ENCODE measurements around the gene BEST1.
A peak's percentile ranks its signal among the peaks of the same experiment; 100 is the strongest.
"Not testable (repeated sequence)": the region's sequence is repeated elsewhere in the genome, so short reads cannot be mapped to it uniquely, and the experiment has no call there.

The BEST1 gene

DNA sequence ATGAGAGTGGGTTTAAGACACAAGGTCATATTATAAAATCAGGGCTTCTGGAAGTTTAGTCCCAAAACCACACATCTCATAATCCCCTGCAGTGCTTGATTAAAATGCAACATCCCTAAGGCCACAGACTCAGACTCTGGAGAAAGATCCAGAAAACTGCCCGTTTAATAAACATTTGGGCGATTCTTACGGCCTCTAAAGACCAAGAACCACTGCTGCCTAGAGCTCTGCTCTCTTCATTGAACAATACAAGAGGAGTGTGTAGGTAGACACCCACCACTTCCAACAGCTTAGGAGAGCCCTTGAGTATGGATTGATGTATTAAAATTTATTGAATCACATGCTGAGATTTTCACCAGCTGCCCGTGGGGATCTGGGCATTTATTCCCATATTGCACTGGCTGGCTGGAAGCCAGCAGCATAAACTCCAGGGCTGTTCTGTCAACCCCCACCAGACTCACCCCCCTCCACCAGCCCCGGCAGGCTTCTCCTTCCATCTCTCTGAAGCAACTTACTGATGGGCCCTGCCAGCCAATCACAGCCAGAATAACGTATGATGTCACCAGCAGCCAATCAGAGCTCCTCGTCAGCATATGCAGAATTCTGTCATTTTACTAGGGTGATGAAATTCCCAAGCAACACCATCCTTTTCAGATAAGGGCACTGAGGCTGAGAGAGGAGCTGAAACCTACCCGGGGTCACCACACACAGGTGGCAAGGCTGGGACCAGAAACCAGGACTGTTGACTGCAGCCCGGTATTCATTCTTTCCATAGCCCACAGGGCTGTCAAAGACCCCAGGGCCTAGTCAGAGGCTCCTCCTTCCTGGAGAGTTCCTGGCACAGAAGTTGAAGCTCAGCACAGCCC is 749 bp upstream of the BEST1 start:
- DNase-seq, result no peak

DNA sequence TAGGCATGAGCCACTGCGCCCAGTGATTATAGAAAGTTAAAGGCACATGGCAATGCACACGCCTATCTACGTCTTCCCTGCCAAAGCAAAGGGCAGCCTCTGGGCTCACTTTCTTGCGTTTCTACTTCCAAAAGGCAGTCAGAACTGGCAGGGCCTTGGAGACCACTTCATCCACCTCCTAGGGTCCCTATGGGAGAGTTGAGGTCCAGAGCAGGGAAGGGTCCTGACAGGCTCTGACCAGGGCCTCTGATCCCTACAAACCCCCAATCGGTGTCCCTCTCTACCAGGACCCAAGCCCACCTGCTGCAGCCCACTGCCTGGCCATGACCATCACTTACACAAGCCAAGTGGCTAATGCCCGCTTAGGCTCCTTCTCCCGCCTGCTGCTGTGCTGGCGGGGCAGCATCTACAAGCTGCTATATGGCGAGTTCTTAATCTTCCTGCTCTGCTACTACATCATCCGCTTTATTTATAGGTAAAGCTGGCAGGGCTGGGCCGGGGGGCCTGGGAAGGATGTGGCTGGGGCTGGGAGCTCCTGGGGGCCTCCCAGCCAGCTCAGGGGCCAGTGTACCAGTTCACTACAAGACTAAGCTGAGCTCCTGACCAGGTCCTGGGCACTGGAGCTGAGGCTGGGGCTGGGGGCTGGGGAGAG is 1.5 kb downstream of the BEST1 start:
- no peak for DNase-seq

DNA sequence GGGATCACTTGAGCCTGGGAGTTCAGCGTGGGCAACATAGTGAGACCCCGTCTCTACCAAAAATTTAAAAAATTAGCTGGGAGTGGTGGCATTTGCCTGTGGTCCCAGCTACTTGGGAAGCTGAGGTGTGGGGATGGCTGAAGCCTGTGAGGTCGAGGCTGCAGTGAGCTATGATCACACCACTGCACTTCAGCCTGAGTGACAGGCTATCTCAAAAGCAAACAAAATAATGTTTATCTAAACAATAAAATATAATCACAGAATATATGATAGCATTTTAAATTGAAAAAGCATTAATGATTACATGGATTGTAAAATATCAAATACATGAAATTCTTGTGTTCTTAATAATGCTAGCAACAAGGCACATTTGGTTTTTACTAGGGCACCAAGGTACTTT is 2.7 kb downstream of the BEST1 start:
- DNase-seq, result no peak

DNA sequence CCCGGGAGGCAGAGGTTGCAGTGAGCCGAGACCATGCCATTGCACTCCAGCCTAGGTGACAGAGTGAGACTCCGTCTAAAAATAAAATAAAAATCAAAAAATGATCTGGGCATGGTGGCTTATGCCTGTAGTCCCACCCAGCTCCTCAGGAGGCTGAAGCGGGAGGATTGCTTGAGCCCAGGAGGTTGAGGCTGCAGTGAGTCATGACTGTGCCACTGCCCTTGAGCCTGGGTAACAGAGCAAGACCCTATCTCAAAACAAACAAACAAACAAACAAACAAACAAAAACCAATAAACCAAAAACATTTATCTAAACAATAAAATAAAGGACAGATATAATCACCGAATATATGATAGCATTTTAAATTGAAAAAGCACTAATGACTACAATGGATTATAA is 3.5 kb downstream of the BEST1 start:
- DNase-seq, result not testable (repeated sequence)

DNA sequence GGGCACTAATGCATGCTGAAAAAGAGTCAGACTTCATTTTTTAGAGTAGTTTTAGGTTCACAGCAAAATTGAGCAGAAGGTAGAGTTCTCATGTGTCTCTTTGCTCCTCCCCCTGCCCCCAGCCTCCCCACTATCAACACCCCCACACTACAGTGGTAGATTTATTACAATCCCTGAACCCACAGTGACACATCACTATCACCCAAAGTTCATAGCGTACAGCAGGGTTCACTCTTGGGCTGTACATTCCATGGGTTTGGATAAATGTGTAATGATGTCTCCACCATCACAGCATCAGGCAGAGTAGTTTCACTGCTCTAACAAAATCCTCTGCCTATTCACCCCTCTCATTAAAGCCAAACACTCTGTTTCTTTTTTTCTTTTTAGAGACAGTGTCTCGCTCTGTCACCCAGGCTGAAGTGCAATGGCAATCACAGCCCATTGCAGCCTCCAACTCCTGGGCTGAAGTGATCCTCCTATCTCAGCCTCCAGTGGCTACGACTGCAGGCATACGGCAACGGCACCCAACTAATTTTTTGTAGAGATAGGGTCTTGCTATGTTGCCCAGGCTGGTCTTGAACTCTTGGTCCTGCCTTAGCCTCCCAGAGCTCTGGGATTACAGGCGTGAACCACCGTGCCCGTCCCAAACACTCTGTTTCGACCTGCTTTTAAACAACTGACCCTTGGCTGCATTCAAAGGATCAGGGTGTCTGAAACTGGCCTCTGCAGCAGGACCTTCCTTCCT is 4.1 kb downstream of the BEST1 start:
- no peak for DNase-seq

DNA sequence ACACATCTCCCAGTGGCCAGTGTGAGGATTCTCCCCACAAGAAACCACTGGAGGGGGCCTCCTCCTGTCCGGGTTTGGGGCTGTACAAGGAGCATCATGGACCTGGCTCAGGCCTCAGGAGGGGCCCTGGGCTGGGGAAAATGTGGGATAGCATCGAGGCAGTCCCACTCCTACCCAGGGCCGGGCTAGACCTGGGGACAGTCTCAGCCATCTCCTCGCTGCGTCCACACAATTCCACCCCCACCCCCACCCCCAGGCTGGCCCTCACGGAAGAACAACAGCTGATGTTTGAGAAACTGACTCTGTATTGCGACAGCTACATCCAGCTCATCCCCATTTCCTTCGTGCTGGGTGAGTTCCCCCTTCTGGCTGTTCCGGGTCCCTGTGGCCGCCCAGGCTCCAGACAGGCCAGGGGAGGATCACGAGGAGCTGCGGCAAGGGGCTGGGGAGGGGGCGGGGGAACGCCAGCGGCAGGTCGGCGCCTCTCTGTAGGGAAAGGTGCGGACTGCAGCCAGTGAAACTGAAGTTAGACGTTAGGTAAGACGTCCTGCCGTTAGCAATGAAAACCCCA is 4.8 kb downstream of the BEST1 start:
- DNase-seq, result no peak

DNA sequence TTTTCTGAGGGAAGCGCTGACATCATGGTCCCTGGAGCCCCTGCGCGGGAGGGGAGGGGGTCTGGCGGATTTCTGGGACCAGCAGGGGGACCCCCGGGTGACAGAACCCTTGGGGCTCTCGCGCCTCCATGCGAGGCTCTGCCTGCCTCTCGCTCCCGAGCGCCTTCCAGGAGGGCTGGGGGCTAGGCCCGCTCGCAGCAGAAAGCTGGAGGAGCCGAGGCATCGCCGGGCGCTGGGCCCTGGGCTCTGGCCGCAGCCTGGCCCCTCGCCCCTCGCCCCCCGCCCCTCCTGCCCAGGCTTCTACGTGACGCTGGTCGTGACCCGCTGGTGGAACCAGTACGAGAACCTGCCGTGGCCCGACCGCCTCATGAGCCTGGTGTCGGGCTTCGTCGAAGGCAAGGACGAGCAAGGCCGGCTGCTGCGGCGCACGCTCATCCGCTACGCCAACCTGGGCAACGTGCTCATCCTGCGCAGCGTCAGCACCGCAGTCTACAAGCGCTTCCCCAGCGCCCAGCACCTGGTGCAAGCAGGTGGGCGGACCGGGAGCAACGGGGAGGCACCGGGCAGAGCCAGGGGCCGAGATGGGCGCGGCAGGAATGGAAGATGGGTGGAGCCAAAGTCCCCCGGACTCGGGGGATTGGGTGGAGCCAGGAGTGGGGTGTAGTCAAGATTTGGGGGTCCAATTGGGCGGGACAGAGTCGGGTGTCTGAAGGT is 5.4 kb downstream of the BEST1 start:
- peak in 3 of 6 experiments; percentile 20 to 32 (median 26) for DNase-seq

DNA sequence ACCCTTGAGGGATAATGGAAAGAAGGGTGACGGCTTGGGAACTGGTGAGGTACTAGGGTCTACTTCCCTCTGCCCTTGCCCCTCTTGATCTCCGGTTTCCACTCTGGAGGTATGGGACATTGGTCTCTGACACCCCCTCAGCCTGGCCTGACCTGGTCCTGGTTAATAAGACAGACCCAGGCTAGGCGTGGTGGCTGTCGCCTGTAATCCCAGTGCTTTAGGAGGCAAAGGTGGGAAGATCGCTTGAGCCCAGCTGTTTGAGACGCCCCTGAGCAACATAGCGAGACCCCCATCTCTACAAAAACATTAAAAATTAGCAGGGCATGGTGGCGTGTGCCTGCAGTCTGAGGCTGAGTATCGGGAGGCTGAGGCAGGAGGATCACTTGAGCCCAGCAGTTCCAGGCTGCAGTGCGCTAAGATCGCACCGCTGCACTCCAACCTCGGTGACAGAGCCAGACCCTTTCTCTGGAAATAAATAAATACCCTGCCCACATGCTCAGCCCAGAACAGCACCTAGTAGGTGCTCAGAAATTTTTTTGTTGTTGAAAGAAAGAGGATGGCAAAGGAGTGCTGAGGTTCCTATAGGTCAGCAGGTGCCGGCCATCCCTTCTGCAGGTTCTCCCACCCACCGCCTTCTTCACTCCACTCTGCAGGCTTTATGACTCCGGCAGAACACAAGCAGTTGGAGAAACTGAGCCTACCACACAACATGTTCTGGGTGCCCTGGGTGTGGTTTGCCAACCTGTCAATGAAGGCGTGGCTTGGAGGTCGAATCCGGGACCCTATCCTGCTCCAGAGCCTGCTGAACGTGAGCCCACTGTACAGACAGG is 6.3 kb downstream of the BEST1 start:
- no peak for DNase-seq

DNA sequence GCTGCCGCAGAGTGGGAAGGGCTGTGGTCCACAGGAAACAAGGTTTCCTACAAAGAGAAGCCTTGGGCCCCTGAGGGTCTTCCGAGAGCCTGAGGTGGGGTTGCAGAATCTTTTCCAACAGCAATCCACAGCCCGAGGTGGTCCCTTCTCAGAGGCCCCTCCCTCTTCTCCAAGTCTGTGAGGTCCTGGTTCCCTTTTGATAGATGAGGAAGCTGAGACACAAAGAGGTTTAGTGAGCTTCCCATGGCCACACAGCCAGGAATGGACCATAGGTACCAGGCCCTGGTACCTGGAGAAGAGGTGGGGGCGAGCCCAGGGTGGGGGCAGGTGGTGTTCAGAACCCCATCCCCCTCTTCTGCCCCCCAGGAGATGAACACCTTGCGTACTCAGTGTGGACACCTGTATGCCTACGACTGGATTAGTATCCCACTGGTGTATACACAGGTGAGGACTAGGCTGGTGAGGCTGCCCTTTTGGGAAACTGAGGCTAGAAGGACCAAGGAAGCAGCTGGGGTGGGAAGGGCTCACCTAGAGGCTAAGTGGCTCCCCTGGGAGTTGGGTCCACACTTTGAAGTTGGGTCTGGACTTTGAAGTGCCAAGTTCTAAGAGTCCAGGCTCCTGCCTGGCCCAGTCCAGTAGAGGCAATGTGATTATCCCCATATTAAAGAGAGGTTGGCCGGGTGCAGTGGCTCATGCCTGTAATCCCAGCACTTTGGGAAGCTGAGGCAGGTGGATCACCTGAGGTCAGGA is 7.0 kb downstream of the BEST1 start:
- no peak for DNase-seq

DNA sequence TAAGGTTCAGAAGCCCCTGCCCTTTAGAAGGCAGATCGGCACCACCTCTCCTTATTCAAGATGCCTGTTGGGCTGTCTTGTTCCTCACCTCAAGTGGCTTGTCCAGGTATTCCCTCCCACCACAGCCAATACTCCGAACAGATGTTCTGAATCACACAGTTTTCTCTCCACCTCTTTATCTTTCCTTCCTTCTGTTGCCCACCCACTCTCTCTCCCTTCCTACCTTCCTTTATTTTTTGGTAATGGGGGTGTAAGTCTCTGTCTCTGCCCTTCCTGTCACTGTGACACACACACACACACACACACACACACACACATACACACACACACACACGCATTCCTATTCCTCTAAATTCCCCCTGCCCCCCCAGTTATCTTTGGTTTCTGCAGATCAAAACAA is 8.4 kb downstream of the BEST1 start:
- no peak for DNase-seq

DNA sequence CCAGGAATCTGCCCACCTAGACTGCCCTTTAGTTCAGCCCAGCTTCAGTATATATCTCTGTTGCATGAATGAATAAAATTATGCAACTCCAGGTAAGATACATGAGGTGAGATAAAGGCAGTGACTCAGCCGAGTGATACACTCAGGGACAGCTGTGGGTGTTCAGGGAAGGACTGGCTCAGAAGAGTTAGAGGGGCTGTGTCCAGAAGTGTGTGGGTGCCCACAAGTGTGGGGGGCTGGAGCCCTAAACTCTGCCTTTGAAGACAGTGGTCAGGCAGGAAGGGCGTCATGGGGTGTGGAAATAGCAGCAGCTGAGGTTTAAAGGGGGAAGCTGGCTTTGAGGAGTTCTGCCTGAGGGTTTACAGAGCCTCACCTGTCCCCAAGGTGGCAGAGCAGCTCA is 9.0 kb downstream of the BEST1 start:
- no peak for DNase-seq

DNA sequence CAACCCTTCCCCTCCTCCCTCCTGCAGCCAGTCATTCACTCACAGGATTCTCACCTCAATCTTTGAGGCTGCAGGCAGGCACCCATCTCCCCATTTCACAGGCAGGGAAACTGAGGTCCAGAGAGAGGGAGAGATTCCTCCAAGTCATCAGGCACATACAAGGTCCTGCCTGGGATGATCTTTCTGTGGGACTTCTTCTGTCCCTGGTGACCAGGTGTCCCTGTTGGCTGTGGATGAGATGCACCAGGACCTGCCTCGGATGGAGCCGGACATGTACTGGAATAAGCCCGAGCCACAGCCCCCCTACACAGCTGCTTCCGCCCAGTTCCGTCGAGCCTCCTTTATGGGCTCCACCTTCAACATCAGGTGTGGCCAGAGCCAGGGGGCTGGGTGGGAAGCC is 9.5 kb downstream of the BEST1 start:
- no peak for DNase-seq

DNA sequence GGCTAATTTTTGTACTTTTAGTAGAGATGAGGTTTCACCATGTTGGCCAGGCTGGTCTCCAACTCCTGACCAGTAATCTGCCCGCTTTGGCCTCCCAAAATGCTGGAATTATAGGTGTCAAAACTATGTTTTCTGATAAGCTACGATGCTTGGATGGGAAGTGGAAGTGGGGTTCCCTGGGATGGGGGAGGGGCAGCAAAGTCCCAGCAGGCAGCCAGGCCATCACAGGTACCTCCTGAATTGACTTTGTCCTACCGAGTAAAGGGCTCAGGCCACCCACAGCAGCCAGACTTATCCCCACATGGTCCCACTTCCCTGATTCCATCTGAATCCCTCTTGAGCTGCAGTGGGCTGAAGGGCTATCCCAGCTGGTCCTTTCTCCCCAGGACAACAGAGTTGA is 10.4 kb downstream of the BEST1 start:
- DNase-seq, result no peak

DNA sequence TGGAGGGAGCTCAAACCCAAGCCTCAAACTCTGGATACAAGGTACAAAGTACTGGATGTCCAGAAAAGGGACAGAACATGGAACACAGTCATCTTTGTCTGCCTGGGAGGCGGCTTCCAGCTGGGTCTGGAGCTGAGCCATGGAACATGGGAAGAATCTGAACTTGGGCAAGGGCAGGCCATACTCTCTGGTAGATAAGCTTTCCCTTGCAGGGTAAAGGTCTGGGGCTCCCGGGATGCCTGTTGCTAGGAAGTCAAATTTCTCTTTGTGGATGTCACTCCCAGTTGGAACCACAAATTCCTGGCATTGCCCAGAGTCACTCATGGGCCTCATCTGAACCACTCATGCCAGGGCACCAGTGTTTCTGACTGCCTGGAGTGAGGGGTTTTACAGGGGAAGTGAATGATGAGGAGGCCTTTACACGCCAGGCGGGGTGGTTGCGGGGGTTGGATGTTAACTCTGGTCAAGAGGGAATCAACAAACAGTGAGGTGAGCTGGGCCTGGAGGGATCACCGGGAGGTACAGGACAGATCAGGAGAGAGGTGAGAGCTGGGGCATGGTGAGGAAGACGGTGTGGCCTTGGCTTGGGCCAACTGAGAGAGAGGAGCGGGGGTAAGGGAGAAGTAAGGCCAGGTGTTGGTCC is 11.5 kb downstream of the BEST1 start:
- no peak for DNase-seq

DNA sequence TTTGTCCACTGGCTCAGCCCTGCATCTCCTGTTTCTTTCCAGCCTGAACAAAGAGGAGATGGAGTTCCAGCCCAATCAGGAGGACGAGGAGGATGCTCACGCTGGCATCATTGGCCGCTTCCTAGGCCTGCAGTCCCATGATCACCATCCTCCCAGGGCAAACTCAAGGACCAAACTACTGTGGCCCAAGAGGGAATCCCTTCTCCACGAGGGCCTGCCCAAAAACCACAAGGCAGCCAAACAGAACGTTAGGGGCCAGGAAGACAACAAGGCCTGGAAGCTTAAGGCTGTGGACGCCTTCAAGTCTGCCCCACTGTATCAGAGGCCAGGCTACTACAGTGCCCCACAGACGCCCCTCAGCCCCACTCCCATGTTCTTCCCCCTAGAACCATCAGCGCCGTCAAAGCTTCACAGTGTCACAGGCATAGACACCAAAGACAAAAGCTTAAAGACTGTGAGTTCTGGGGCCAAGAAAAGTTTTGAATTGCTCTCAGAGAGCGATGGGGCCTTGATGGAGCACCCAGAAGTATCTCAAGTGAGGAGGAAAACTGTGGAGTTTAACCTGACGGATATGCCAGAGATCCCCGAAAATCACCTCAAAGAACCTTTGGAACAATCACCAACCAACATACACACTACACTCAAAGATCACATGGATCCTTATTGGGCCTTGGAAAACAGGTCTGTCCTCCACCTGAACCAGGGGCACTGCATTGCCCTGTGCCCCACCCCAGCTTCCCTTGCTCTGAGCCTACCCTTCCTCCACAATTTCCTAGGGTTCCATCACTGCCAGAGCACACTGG is 12.3 kb downstream of the BEST1 start:
- peak in 2 of 6 experiments; percentile 34 to 42 for DNase-seq

DNA sequence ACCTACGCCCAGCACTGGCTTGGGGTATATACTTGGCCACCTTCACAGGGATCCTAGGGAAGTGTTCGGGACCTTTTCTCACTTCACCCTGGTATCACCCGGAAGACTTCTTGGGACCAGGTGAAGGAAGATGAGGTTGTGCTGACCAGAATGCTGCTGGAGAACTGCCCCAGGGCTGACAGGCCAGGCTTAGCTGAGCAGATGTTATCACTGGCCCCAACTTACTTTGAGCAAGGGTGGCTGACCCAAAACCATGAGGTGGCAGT is 12.8 kb downstream of the BEST1 start:
- peak in 2 of 6 experiments; percentile 39 to 64 for DNase-seq

DNA sequence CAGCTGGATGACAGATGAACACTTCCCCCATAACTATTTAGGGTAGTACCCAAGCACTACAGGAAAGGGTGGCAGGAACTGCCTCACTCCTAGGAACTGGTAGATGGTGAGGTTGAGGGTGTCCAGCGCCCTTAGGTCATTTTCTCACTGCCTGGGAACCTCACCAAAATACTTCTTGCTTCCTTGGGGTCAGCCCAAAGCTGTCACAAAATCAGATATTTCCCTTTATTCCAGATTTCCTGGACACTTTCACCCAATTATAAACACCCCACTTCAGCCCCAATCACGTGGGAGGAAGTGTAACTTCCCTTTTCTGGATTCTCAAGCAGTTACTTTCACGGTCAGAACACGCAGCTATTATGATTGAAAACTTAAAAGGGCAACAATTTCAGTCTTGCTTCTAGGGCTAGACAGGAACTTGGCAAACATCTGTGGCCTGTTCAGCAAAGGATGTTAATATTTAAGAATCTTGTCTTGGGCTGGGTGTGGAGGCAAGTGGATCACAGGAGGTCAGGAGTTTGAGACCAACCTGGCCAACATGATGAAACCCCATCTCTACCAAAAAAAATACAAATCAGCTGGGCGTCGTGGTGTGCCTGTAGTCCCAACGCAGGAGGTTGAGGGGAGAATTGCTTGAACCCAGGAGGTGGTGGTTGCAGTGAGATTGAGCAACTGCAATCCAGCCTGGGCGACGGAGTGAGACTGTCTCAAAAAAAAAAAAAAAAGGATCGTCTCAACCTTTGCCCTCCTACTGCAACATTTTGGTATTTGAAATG is 13.3 kb downstream of the BEST1 start:
- DNase-seq, result peak in 3 of 6 experiments; percentile 35 to 69 (median 52)

DNA sequence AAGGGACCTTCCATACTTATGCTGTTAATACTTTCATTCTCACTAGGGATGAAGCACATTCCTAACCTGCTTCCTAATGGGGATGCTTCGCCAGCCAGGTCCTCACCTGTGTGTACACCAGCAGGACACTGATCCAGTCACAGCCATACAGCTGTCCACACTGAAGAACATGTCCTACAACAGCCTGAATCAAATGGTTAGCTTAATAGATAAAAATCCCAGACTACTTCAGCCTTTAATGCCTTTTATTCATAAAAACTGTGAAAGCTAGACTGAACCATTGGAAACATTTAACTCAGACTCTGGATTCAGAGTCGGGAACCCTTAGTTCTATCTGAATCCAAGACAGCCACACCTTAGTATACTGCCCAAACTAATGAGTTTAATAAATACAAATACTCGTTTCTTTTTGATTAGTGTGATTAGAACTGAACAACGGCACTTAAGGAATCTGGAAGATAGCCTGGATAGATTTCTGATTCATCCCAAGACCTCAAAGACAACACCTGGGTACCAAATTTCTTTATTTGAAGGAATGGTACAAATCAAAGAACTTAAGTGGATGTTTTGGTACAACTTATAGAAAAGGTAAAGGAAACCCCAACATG is 14.0 kb downstream of the BEST1 start:
- DNase-seq, result peak in 2 of 6 experiments; percentile 52 to 63

Data from stimulated activated naive CD4-positive, alpha-beta T cell (primary cell).